Neural cell (in vitro differentiated cells): ENCODE data around the gene SLC2A10. TPM values are rescaled to one million over a fixed set of nuclear protein-coding genes. Genes with fewer than 3 reads are reported as not detected.

Source experiments
- H2AFZ ChIP-seq: fragments of 200-600, 300-800 bp; sonication (generic), shearing (Covaris generic); 2 replicates; pipeline ENCODE4 v1.6.0; 2014; ENCODE audit warnings: low read depth, mild to moderate bottlenecking, antibody characterized with exemption, low read length, moderate library complexity
- H3F3A ChIP-seq: fragments of 200-600 bp; shearing (Covaris generic); 2 replicates; pipeline ENCODE4 v1.6.1; 2016; ENCODE audit warnings: mild to moderate bottlenecking, moderate library complexity, mixed read lengths, antibody characterized with exemption, low read length; ENCODE audit not compliant: insufficient read depth, poor library complexity, severe bottlenecking
- H3K27ac ChIP-seq: fragments of 200-600, 300-800 bp; sonication (generic), shearing (Covaris generic); 2 replicates; pipeline ENCODE4 v1.5.1; 2014; ENCODE audit warnings: mild to moderate bottlenecking, low read length, moderate library complexity
- H3K27me3 ChIP-seq: fragments of 300-800, 200-600 bp; sonication (generic), shearing (Covaris generic); 2 replicates; pipeline ENCODE4 v1.6.0; 2014; ENCODE audit warnings: mild to moderate bottlenecking, low read depth, low read length, moderate library complexity; ENCODE audit not compliant: insufficient read depth
- H3K36me3 ChIP-seq: fragments of 300-800, 200-600 bp; sonication (generic), shearing (Covaris generic); 2 replicates; pipeline ENCODE4 v1.5.1; 2014; ENCODE audit warnings: mild to moderate bottlenecking, antibody characterized with exemption, low read length, moderate library complexity; ENCODE audit not compliant: insufficient read depth
- H3K4me2 ChIP-seq: fragments of 300-800, 200-600 bp; sonication (generic), shearing (Covaris generic); 2 replicates; pipeline ENCODE4 v1.6.0; 2014; ENCODE audit warnings: mild to moderate bottlenecking, low read length
- H3K4me3 ChIP-seq: fragments of 300-800, 200-600 bp; sonication (generic), shearing (Covaris generic); 2 replicates; pipeline ENCODE4 v1.5.1; 2014; ENCODE audit warnings: mild to moderate bottlenecking, low read length, moderate library complexity
- H3K79me2 ChIP-seq: fragments of 200-600 bp; shearing (Covaris generic); replicated peaks from 2 replicates; pipeline ENCODE4 v1.6.0; 2014; ENCODE audit warnings: mild to moderate bottlenecking, low read length, moderate library complexity; ENCODE audit not compliant: insufficient read depth
- H3K9ac ChIP-seq: fragments of 300-800, 200-600 bp; sonication (generic), shearing (Covaris generic); 2 replicates; pipeline ENCODE4 v1.6.1; 2016; ENCODE audit warnings: mild to moderate bottlenecking, low read length, mixed read lengths
- H3K9me2 ChIP-seq: fragments of 200-600 bp; shearing (Covaris generic); 2 replicates; pipeline ENCODE4 v1.6.1; 2016; ENCODE audit warnings: mild to moderate bottlenecking, low read length, mixed read lengths; ENCODE audit not compliant: insufficient read depth
- H3K9me3 ChIP-seq: fragments of 200-600, 300-800 bp; sonication (generic), shearing (Covaris generic); 2 replicates; pipeline ENCODE4 v1.6.1; 2016; ENCODE audit warnings: mild to moderate bottlenecking, mixed run types, low read length, moderate library complexity, mixed read lengths
- H4K20me1 ChIP-seq: fragments of 200-600 bp; shearing (Covaris generic); 2 replicates; pipeline ENCODE4 v1.6.1; 2016; ENCODE audit warnings: mild to moderate bottlenecking, mixed run types; ENCODE audit not compliant: insufficient read depth
- CTCF ChIP-seq: fragments of 450-650 bp; IDR thresholded peaks from 2 replicates; pipeline ENCODE4 v1.5.1; 2014; ENCODE audit warnings: antibody characterized with exemption, mild to moderate bottlenecking, moderate library complexity; ENCODE audit not compliant: poor library complexity, severe bottlenecking
- EP300 ChIP-seq: fragments of 450-650 bp; conservative IDR thresholded peaks from 2 replicates; pipeline ENCODE4 v1.6.1; 2014; ENCODE audit warnings: antibody characterized with exemption, mild to moderate bottlenecking, moderate library complexity; ENCODE audit not compliant: poor library complexity, severe bottlenecking
- EZH2 ChIP-seq: fragments of 200-600, 300-800 bp; shearing (Covaris generic), sonication (generic); IDR thresholded peaks from 2 replicates; pipeline ENCODE4 v1.6.1; 2014; ENCODE audit warnings: antibody characterized with exemption, low read length, borderline replicate concordance, mild to moderate bottlenecking; ENCODE audit not compliant: insufficient read depth, poor library complexity, severe bottlenecking
- MXI1 ChIP-seq: fragments of 450-650 bp; conservative IDR thresholded peaks from 2 replicates; pipeline ENCODE4 v1.6.1; 2014; ENCODE audit warnings: antibody characterized with exemption, mild to moderate bottlenecking; ENCODE audit not compliant: poor library complexity, severe bottlenecking
- POLR2AphosphoS5 ChIP-seq: IDR thresholded peaks from 2 replicates; pipeline ENCODE4 v1.6.1; 2012
- RAD21 ChIP-seq: fragments of 450-650 bp; conservative IDR thresholded peaks from 2 replicates; pipeline ENCODE4 v1.6.1; 2014; ENCODE audit warnings: antibody characterized with exemption, mild to moderate bottlenecking, moderate library complexity
- REST ChIP-seq: IDR thresholded peaks from 2 replicates; pipeline ENCODE4 v1.6.1; 2012; ENCODE audit warnings: borderline replicate concordance
- SMC3 ChIP-seq: fragments of 450-650 bp; conservative IDR thresholded peaks from 2 replicates; pipeline ENCODE4 v1.6.1; 2014; ENCODE audit warnings: antibody characterized with exemption, mild to moderate bottlenecking, moderate library complexity; ENCODE audit not compliant: poor library complexity
- TAF1 ChIP-seq: IDR thresholded peaks from 2 replicates; pipeline ENCODE4 v1.6.1; 2012; ENCODE audit warnings: low read depth
- polyA plus RNA-seq: library from polyadenylated mRNA; depleted of rRNA; stranded (reverse); fragments of >200 nt; gene quantifications from 2 replicates; pipeline ENCODE4 v1.2.3, GENCODE V29; 2014

The SLC2A10 gene
- polyA plus RNA-seq, 1 donor from 2014 or later: not detected

- Histone ChIP-seq H2AFZ (no peak overlapping the region), H3K27ac (no peak overlapping the region), H3K4me3 (no peak overlapping the region), H3K27me3 (no peaks in the 10 kb centered on the region), H3F3A (no peaks in the 10 kb centered on the region), H3K79me2 (no peaks in the 10 kb centered on the region), H3K9me3 (no peaks in the 10 kb centered on the region), H4K20me1 (no peaks in the 10 kb centered on the region), H3K4me2 (no peak overlapping the region), H3K36me3 (no peaks in the 10 kb centered on the region), H3K9ac (no peak overlapping the region), H3K9me2 (no peaks in the 10 kb centered on the region)
- TF ChIP-seq MXI1: no peak
- peak; percentile 81 for TF ChIP-seq SMC3
- TF ChIP-seq RAD21: peak; percentile 74
- no peak for TF ChIP-seq EZH2
- peak; percentile 76 for TF ChIP-seq CTCF
- TF ChIP-seq EP300: no peak
- no peak for TF ChIP-seq TAF1
- TF ChIP-seq REST: no peak
- TF ChIP-seq POLR2AphosphoS5: no peak
Observed at GRCh38 chr20:46757754-46758678, 48.6 kb downstream of the SLC2A10 start.

- H3K4me3 ChIP-seq: no peak overlapping the region
- no peak overlapping the region for H3K27ac ChIP-seq
- no peak overlapping the region for H3K9ac ChIP-seq
- TF ChIP-seq RAD21: no peak
- no peak for TF ChIP-seq EP300
- TF ChIP-seq POLR2AphosphoS5: no peak
- no peak for TF ChIP-seq CTCF
- no peak overlapping the region for H2AFZ ChIP-seq
- no peaks in the 10 kb centered on the region for H3F3A ChIP-seq
- H3K9me3 ChIP-seq: no peaks in the 10 kb centered on the region
- no peak overlapping the region for H3K4me2 ChIP-seq
- H3K79me2 ChIP-seq: no peaks in the 10 kb centered on the region
- H4K20me1 ChIP-seq: no peaks in the 10 kb centered on the region
- no peaks in the 10 kb centered on the region for H3K27me3 ChIP-seq
- H3K9me2 ChIP-seq: no peaks in the 10 kb centered on the region
- H3K36me3 ChIP-seq: no peaks in the 10 kb centered on the region
Observed at GRCh38 chr20:46758929-46759669, 49.6 kb downstream of the SLC2A10 start.
